IPS-11a (cell line): ENCODE data around the gene DCT.

Experiments
- H3K4me3 ChIP-seq: one replicate; pipeline ENCODE4 v1.5.1; 2013; ENCODE audit warnings: low read depth, low read length, control low read depth

Gene DCT

DNA sequence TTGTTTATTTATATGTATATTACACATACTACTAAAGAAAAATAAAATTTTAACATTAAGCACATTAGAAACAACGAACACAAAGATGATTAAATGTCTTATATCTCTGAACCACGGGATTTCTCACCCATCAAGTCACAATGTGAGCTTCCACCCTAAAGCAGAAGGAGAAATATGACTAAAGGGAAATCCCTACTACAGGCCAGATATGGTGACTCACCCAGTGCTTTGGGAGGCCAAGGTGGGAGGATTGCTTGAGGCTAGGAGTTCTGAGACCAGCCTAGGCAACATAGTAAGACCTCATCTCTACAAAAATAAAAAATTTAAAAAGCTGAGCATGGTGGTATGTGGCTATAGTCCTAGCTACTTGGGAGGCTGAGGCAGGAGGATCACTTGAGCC, 24.6 kb downstream of the DCT start:
- no peak overlapping the region for H3K4me3 ChIP-seq

DNA sequence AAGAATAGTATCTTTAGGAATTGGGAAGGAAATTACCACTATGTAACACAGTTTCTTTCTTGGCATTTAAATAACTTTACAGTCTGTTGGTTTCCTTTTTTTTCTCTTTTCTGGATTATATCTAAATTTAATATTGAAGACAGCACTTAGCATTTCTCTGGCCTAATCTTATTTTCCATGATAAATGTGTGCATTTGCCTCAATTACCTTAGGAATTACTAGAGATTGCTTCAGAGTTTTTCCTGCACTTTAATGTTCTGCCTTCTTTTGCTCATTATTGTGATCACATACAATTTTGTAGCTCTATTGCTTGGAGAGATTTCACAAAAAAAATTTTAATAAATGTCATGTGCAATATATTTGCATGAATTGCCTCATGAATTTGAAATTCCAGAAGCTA, 25.1 kb downstream of the DCT start:
- no peak overlapping the region for H3K4me3 ChIP-seq

GRCh38 chr13:94444826-94445225, 34.7 kb downstream of the DCT start:
- H3K4me3 ChIP-seq: no peak overlapping the region

- no peak overlapping the region for H3K4me3 ChIP-seq
These were observed 43.8 kb downstream of the DCT start for GRCh38 chr13:94435604-94436226.

GRCh38 chr13:94433055-94433961, 46.2 kb downstream of the DCT start:
- no peak overlapping the region for H3K4me3 ChIP-seq

DNA sequence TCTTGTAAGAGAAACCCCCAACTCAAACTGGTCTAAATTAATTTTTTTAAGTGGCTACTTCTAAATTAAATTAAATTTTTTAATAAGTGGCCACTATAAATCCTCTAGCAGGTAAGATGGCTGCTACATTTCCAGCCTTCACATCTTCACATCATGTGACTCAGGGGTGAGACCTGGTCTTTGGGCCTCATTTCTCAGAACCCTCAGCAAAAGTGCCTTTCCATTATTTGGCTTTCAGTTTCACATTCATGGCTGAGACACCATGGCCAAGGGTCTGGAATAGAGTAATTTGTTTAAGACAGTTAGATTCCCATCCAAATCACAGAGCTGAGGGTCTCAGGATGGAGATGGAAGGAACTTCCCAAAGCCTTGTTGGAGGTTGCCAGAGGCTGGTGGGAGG, 47.5 kb downstream of the DCT start:
- no peak overlapping the region for H3K4me3 ChIP-seq

DNA sequence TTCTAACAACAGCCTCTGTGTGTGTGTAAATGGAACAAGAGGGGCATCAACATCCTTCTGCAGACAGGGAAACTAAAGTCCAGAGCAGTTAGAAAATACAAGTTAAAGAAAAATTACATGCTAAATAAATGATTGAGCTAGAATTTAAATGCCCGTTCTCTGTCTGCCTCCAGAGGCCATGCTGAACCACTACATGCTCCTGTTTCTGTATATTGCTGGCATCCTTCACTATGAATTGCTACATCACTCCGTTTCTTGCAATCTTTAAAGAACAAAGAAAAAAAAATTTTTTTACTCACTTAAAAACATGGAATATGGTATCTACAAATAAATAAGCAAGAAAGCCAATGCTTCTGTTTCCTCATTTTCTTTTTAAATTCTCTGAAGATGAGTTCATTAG, 47.9 kb downstream of the DCT start:
- no peak overlapping the region for H3K4me3 ChIP-seq

DNA sequence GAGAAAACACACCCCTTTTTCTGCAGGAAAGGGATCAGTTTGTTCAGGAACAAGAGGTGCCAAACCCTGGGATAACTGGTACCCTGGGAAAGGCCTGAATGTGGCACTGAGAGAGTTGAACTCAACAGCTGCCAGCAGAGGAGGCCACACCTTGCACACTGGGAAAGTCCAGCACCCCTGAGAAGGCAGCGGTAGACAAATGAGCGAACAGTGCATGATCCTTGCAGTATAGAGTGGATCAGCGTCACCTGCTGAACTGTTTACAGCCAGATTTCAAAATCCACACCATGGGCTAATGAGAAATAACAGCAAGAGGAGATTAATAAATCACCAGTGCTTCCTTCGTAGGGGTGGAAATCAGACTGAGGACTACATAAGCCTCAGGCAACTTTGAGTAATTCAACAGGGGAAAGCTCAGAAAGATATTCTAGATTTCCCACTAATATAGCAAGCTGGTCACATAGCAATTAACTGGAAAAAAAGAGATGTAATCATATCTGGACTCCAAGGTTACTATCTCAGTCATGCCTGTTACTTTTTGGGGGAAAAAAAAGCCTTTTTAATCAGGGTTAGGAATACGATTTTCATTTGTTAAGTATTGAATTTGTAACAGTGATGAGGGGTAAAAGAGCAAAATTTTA, 52.0 kb downstream of the DCT start:
- H3K4me3 ChIP-seq: no peak overlapping the region

GRCh38 chr13:94419925-94420305, 59.6 kb downstream of the DCT start:
- H3K4me3 ChIP-seq: no peak overlapping the region

GRCh38 chr13:94419304-94419924, 60.1 kb downstream of the DCT start:
- no peak overlapping the region for H3K4me3 ChIP-seq

DNA sequence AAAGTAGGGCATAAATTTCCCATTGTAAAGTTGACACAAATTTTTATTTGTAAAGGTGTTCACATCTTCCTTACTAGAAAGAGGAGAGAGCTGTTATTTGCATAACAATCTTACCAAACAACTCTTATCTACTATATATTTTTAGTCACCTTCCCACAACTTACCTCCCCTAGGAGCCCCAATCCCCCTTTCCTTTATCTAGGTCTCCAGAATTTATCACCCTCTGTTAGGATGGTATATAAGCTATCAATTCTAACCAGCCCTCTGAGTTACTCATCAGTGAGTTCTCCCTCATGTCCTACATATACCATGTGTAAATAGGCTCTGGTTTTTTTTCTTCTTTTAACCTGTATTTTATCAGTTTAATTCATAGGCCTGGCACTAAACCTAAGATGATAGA, 62.2 kb downstream of the DCT start:
- no peak overlapping the region for H3K4me3 ChIP-seq

DNA sequence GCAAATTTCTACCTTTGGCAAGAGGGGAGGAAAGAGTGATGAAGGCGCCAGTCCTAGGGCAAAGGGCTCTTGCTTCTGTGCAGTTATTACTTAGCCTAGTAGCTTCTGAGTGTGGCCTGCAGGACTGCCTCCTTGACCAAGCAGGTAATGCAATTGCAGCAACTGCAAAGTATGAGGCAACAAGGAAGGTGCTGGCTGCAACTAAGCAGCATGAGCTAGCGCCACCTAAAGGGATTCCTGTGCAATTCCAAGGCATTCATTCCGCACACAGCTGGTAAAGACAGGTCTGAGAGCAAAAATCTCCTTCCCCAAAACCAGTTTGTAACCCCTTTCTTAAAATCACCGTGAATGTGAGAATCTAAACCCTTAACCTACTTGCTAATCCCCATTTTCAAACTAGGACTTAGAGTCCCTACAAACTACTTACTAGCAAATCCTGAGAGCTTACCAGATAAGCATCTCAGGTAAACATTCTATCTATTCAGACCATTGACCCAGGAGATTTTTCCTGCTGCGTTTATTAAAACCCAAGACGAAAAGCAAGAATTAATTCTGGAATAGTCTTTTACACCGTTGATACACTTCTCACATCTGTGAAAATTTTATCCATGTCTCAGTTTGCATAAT, 62.9 kb downstream of the DCT start:
- no peak overlapping the region for H3K4me3 ChIP-seq

DNA sequence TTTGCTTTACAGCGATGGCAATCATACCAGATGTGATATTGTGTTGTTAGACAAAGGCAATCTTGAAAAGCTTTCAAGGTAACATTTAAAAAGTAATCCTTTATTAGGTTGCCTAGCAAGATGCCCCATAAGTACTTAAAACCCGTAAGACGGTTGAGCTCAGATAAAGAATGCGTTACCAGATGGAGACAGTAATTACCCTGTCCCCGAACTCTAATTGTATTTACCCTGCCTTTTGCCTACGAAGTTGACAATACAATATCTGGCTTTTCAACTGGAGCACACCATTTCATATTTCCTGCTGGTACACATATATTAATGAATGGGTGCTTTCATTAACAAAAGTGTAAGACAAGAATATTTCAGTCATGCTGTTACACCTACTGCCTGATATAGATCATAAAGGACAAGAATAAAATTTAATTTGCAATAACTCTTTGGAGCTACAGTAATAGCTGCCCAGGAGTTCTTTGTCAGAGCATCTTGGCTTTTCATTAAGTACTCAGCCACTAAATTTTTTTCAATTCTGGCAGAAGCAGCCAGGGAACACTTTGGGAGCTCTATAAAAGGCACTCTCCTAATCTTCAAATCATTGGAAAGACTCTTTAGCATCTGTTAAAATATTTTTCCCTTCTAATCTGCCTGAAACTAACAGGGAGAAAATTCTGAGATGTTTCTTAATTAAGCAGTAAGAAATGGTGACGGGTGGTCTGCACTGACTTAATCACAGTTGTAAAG, 63.8 kb downstream of the DCT start:
- no peak overlapping the region for H3K4me3 ChIP-seq

DNA sequence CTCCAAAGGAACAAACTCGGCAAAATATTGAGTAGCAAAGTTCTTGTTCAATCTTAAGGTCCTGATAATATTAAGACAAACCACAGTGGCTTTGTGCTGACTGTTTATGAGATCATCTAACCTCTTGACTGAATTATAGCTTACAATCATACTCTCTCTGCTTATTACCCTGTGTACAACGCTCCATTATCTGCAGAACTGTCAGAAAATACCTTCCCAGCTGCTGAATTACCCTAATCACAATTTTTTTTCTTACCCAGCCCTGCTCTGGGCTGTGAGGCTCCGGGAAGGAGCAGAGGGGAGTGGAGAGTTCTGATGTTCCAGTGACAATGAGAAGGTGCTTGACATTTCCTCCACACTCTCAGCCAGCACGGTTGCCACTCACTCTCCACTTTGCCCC, 64.8 kb downstream of the DCT start:
- no peak overlapping the region for H3K4me3 ChIP-seq

DNA sequence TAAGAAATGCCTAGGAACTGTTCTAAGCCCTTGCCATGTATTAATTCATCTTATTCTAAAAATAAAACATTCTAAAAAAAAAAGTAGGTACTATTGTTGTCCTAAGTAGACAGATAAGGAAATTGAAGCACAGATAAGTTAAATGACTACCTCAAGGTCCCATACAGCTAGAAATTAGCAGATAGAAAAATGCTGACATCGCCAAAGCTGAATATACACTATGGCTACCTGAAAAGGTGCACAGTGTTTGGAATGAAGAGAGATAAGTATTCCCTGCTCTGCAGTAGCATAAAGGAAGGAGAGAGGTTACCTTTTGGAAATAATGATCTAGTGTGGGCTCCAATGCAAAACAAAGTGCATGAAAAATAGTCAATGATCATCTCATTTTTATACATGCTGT, 65.3 kb downstream of the DCT start:
- no peak overlapping the region for H3K4me3 ChIP-seq

- no peak overlapping the region for H3K4me3 ChIP-seq
These were observed 65.9 kb downstream of the DCT start for GRCh38 chr13:94413598-94413944.

GRCh38 chr13:94412870-94413597, 66.4 kb downstream of the DCT start:
- no peak overlapping the region for H3K4me3 ChIP-seq

- no peak overlapping the region for H3K4me3 ChIP-seq
These were observed 67.7 kb downstream of the DCT start for GRCh38 chr13:94411747-94412146.

- H3K4me3 ChIP-seq: no peak overlapping the region
These were observed 71.0 kb downstream of the DCT start for GRCh38 chr13:94408314-94409036.
